Measurements from ENCODE around the gene MARCKSL1.
A peak's percentile ranks its signal among the peaks of the same experiment; 100 is the strongest.
"Not testable (repeated sequence)": the region's sequence is repeated elsewhere in the genome, so short reads cannot be mapped to it uniquely, and the experiment has no call there.

MARCKSL1 gene

DNA sequence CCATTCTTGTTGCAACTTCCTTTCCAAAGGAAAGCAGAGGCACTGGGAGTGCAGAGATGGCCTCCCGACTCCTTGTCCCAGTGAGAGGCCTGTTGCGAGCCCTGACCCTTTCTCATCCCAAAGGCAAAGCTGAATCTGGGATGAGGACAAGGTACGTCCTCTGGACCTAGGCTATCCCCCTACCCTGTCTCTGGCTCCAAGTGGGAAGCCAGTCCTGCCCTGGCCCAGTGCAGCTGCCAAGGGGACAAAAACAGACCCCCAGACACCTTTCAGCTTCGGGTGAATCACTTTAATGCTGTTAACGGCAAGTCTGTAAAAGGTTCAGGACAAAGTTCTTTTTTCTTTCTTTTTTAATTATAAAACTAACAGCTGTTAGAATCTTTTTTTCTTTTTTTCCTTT, 28.8 kb upstream of the MARCKSL1 start:
- DNase-seq (ENCODE audit: insufficient read length, low spot score) (no peak), FAIRE-seq (no peak)
- TF ChIP-seq TAF1 (IDR thresholded peaks at IDR 0.05; ENCODE audit: low read depth, low read length) = no peak
- TF ChIP-seq POLR2AphosphoS5 (IDR thresholded peaks at IDR 0.05; ENCODE audit: low read depth, low read length) = no peak
- TF ChIP-seq POU2F2 (IDR thresholded peaks at IDR 0.05; ENCODE audit: low read depth, low read length) = no peak
- no peak for TF ChIP-seq PAX5 (IDR thresholded peaks at IDR 0.05; ENCODE audit: insufficient read depth, low read length, severe bottlenecking)
- no peak for TF ChIP-seq SPI1 (IDR thresholded peaks at IDR 0.05; ENCODE audit: low read depth, low read length)
- TF ChIP-seq POLR2A (IDR thresholded peaks at IDR 0.05; ENCODE audit: low read depth, low read length) = no peak

DNA sequence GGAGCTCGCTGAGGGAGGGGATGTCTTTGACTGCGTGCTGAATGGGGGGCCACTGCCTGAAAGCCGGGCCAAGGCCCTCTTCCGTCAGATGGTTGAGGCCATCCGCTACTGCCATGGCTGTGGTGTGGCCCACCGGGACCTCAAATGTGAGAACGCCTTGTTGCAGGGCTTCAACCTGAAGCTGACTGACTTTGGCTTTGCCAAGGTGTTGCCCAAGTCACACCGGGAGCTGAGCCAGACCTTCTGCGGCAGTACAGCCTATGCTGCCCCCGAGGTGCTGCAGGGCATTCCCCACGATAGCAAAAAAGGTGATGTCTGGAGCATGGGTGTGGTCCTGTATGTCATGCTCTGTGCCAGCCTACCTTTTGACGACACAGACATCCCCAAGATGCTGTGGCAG, 27.7 kb upstream of the MARCKSL1 start:
- FAIRE-seq (no peak), DNase-seq (ENCODE audit: insufficient read length, low spot score) (no peak)
- no peak for TF ChIP-seq POLR2A (IDR thresholded peaks at IDR 0.05; ENCODE audit: low read depth, low read length)
- TF ChIP-seq TAF1 (IDR thresholded peaks at IDR 0.05; ENCODE audit: low read depth, low read length) = no peak

DNA sequence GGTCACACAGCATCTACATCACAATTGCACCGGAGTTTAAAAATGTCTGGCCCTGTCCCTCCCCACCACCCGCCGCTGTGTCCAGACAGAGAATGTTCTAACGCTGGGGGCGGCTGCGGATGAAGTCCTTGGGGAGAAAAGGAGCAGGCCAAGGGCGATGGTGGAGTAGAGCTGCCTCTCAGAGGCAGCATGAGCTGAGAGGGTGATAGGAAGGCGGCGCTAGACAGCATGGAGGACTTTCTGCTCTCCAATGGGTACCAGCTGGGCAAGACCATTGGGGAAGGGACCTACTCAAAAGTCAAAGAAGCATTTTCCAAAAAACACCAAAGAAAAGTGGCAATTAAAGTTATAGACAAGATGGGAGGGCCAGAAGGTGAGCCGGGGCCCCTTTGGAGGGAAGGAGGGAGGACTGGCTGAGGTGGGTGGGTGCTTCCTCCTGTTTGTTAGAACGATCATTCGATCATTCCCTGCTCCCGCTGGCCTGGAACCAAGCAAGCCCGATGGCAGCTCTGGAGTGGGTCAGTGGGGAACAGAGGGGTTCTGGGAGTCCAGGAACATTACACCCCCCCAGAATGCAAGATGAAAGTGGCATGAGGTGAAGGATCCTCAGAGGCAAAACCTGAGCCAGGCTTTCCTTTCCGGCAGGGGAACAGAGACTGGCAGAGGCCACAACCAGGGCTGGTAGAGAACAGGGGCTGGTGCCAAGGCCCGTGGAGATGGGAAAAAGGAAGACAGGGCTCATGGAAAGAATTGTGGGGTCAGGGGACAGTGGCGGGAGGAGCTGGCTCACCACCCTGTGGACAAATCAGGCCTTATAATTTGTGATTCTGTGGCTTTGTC, 26.7 kb upstream of the MARCKSL1 start, which contains the start of the genes FAM229A and TSSK3:
TSS of gene FAM229A (minus strand) at position 12 of the 840 bp plus-strand sequence. CDS start 394 bp downstream, outside the sequence.
TSS of gene TSSK3 (plus strand) at position 66 of the 840 bp plus-strand sequence. CDS start at position 229, 163 bp downstream.
- TF ChIP-seq PAX5 (IDR thresholded peaks at IDR 0.05; ENCODE audit: insufficient read depth, low read length, severe bottlenecking) = no peak
- no peak for TF ChIP-seq POU2F2 (IDR thresholded peaks at IDR 0.05; ENCODE audit: low read depth, low read length)
- no peak for TF ChIP-seq POLR2A (IDR thresholded peaks at IDR 0.05; ENCODE audit: low read depth, low read length)
- no peak for TF ChIP-seq TAF1 (IDR thresholded peaks at IDR 0.05; ENCODE audit: low read depth, low read length)
- TF ChIP-seq SPI1 (IDR thresholded peaks at IDR 0.05; ENCODE audit: low read depth, low read length) = no peak
- no peak for TF ChIP-seq POLR2AphosphoS5 (IDR thresholded peaks at IDR 0.05; ENCODE audit: low read depth, low read length)
- no peak for FAIRE-seq
- DNase-seq (ENCODE audit: insufficient read length, low spot score) = no peak

DNA sequence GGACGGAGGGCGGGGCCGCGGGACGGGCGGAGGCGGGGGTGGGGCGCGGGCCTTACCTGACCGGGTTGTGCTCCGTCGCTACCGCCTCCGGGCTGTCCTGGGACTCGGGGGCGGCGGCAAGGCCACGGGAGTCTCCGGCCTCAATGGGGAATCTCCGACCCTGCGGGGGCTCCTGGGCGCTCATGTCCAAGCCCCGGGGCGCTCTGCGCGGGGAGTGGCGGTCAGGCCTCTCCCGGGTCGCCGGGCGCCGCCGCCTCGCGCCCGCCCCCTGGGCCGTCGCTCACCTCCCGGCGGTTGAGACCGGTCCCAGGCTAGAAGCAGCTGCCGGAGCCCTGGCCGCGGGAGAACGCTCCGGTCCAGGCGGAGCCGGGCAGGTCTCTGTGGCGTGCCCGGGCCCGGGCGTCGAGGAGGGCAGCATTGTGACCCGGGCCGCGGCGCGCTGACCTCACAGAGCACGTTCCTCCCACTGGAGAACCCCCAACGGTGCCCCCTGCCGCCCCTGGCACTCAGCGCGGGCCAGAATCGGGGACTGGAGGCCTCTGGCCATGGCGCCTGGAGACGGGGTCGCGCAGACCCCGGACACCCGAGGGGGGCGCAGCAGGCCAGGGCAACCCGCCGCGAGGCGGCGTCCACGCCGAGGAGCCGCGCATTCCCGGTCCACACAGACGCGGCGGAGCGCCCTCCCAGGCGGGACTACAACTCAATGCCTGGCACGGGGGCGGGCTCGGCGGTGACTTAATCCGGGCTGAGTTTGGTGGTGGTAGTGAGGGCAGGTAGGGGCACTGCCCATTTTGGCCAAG, 25.8 kb upstream of the MARCKSL1 start:
- peak; percentile 9 for FAIRE-seq
- TF ChIP-seq POU2F2 (IDR thresholded peaks at IDR 0.05; ENCODE audit: low read depth, low read length) = no peak
- TF ChIP-seq PAX5 (IDR thresholded peaks at IDR 0.05; ENCODE audit: insufficient read depth, low read length, severe bottlenecking) = no peak
- no peak for TF ChIP-seq SPI1 (IDR thresholded peaks at IDR 0.05; ENCODE audit: low read depth, low read length)
- TF ChIP-seq POLR2A (IDR thresholded peaks at IDR 0.05; ENCODE audit: low read depth, low read length) = 0 out of 2 replicates have a peak, but pooled peaks have one; percentile 30
- DNase-seq (ENCODE audit: insufficient read length, low spot score) = peak; percentile 62

DNA sequence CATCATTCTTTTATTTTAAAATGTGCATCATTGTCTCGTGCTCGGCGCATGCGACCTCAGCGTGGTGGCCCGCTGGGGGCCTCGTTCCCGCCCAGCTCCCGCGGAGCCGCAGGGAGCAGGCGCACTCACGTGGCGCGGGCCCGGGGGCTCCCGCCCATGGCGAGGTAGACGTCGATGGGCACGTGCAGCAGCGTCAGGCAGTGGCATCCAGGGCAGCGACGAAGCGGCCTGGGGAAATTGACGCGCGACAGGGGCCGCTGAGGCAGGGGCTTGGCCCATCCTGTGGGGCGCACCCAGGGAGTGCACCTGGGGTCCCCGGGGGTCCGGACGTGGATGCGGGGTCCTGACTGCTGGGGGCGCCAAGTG, 25.3 kb upstream of the MARCKSL1 start:
- DNase-seq (ENCODE audit: insufficient read length, low spot score) = no peak
- FAIRE-seq = no peak
- no peak for TF ChIP-seq POU2F2 (IDR thresholded peaks at IDR 0.05; ENCODE audit: low read depth, low read length)
- no peak for TF ChIP-seq POLR2AphosphoS5 (IDR thresholded peaks at IDR 0.05; ENCODE audit: low read depth, low read length)
- TF ChIP-seq PAX5 (IDR thresholded peaks at IDR 0.05; ENCODE audit: insufficient read depth, low read length, severe bottlenecking) = no peak
- TF ChIP-seq SPI1 (IDR thresholded peaks at IDR 0.05; ENCODE audit: low read depth, low read length) = no peak
- no peak for TF ChIP-seq POLR2A (IDR thresholded peaks at IDR 0.05; ENCODE audit: low read depth, low read length)

DNA sequence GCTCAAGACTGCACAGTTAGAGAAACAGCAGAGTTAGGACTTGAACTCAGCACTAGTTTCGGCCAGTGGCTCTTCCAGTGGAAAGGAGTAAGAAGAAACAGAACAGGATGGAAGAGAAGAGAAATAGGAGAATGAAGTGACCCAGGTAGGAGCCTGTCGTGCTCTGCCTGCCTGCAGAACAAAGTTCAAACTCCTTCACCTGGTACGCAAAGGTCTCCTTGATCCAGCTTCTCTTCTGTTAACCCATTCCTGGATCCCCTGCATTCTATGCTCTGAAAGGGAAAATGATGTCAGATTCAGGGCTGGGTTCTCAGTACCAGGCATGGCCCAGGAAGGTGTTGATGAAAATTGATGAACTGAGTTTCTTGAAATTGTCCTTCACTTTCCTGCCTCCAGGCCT, 22.4 kb upstream of the MARCKSL1 start:
- TF ChIP-seq PAX5 (IDR thresholded peaks at IDR 0.05; ENCODE audit: insufficient read depth, low read length, severe bottlenecking) (no peak), POU2F2 (IDR thresholded peaks at IDR 0.05; ENCODE audit: low read depth, low read length) (no peak), SPI1 (IDR thresholded peaks at IDR 0.05; ENCODE audit: low read depth, low read length) (no peak), TAF1 (IDR thresholded peaks at IDR 0.05; ENCODE audit: low read depth, low read length) (no peak), POLR2AphosphoS5 (IDR thresholded peaks at IDR 0.05; ENCODE audit: low read depth, low read length) (no peak), POLR2A (IDR thresholded peaks at IDR 0.05; ENCODE audit: low read depth, low read length) (no peak)
- no peak for FAIRE-seq
- no peak for DNase-seq (ENCODE audit: insufficient read length, low spot score)

DNA sequence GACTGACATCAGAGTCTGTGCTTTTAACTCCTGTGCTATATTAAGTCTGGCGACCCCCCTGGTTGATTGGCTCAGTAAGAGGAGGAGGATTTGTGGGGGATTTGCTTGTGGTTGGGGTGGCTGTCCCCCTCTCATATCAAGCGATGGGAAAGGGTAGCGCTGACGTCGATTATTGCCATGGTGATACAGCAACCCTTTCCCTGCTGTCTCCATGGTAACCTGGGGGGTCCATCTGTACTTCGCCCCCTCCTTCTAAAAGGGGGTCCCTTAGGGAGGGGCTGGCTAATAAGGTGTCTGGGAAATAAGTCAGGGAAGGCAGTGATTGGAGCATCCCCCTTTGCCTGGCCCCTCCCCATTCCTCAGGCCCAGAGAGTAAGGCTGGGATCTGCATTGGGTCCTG, 21.6 kb upstream of the MARCKSL1 start:
- no peak for DNase-seq (ENCODE audit: insufficient read length, low spot score)
- TF ChIP-seq SPI1 (IDR thresholded peaks at IDR 0.05; ENCODE audit: low read depth, low read length) (no peak), POU2F2 (IDR thresholded peaks at IDR 0.05; ENCODE audit: low read depth, low read length) (no peak), POLR2A (IDR thresholded peaks at IDR 0.05; ENCODE audit: low read depth, low read length) (no peak), TAF1 (IDR thresholded peaks at IDR 0.05; ENCODE audit: low read depth, low read length) (no peak)
- FAIRE-seq = no peak

DNA sequence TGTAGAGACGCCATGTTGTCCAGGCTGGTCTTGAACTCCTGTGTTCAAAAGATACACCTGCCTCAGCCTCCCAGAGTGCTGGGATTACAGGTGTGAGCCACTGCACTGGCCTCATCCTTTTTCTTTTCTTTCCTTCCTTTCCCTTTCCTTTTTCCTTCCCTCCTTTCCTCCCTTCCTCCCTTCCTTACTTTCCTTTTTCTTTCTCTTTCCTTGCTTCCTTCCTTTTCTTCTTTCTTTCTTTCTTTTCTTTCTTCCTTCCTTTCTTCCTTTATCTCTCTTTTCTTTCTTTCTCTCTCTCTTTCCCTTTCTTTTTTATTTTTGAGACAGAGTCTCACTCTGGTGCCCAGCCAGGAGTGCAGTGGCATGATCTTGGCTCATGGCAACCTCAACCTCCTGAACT, 20.4 kb upstream of the MARCKSL1 start:
- FAIRE-seq = no peak
- no peak for TF ChIP-seq PAX5 (IDR thresholded peaks at IDR 0.05; ENCODE audit: insufficient read depth, low read length, severe bottlenecking)
- no peak for TF ChIP-seq TAF1 (IDR thresholded peaks at IDR 0.05; ENCODE audit: low read depth, low read length)
- no peak for TF ChIP-seq POLR2A (IDR thresholded peaks at IDR 0.05; ENCODE audit: low read depth, low read length)
- TF ChIP-seq POU2F2 (IDR thresholded peaks at IDR 0.05; ENCODE audit: low read depth, low read length) = no peak
- TF ChIP-seq SPI1 (IDR thresholded peaks at IDR 0.05; ENCODE audit: low read depth, low read length) = no peak
- TF ChIP-seq POLR2AphosphoS5 (IDR thresholded peaks at IDR 0.05; ENCODE audit: low read depth, low read length) = no peak

DNA sequence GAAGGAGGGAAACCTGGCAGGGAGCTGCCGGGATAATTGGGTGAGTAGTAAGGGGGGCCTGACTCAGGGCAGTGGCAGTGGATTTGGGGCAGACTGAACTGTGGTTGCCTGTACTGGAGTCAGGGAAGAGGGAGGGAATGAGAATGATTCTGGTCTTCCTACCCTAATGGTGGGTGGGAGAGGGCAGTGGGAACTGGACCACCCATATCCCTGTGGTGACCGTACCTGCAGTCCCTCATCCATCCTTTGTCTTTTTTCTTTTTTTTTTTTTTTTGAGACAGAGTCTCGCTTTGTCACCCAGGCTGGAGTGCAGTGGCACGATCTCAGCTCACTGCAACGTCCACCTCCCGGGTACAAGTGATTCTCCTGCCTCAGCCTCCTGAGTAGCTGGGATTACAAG, 19.7 kb upstream of the MARCKSL1 start:
- not testable (repeated sequence) for FAIRE-seq; DNase-seq (ENCODE audit: insufficient read length, low spot score)

More for the DNA sequence above, 20.4 kb upstream of the MARCKSL1 start:
- no peak for DNase-seq (ENCODE audit: insufficient read length, low spot score)

Data from GM12891 (cell line).